Astrocyte (in vitro differentiated cells and primary cell): ENCODE results near the gene TRPM2.

Experiments
- CTCF ChIP-seq: IDR thresholded peaks from 2 replicates; pipeline ENCODE4 v1.5.1; 2011; ENCODE audit warnings: low read depth, mild to moderate bottlenecking, inconsistent platforms, low read length, moderate library complexity; ENCODE audit not compliant: insufficient read depth
- EZH2 ChIP-seq: IDR thresholded peaks from 2 replicates; pipeline ENCODE4 v1.6.1; 2012; ENCODE audit warnings: mild to moderate bottlenecking, low read length, inconsistent platforms; ENCODE audit not compliant: insufficient read depth

DNA sequence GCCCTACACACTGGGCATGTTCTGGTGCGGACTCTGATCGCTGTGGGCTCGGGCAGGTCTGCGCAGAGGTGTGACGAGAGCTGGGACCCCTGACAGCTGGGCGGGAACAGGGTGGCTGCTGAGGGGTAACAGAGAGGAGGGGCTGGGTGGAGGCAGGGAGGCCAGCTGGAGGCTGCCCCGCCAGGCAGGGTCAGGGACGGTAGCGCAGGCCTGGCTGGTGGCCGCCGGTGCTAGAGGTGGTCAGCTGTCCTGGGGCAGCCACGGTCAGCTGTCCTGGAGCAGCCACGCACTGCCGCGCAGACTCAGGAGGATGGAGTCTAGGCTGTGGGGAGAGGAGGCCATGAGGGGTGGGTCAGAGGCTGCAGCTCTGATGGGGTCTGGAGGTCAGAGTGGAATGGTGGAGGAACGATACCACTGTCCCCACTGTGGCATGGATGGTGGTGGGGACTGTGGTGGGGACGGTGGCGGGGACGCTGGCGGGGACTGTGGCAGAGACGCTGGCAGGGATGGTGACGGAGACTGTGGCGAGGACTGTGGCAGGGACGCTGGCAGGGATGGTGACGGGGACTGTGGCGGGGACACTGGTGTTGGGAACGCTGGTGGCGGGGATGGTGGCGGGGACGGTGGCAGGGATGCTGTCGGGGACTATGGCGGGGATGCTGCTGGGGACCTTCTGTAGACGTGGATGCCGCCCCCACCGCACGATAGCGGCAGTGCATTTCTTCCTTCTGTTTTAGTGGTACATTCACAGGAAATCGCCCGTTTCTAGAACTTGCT is 80.6 kb downstream of the TRPM2 start:
- no peak for TF ChIP-seq CTCF
- TF ChIP-seq EZH2, result no peak
